ENCODE results near the gene RAPGEF2.
"Not testable (repeated sequence)": the region's sequence is repeated elsewhere in the genome, so short reads cannot be mapped to it uniquely, and the experiment has no call there.

The RAPGEF2 gene

GRCh38 chr4:159102622-159103383, at the start of gene RAPGEF2:
Gene RAPGEF2, plus strand, starts transcription at chr4:159103079. Its CDS starts 1,084 bp downstream, at chr4:159104163.
- peak; percentile 74 for DNase-seq

- DNase-seq, result no peak
Measured at GRCh38 chr4:159055833-159056232, 47.0 kb upstream of the RAPGEF2 start.

GRCh38 chr4:159060161-159060560, 42.7 kb upstream of the RAPGEF2 start:
- DNase-seq, result no peak

- DNase-seq, result no peak
Measured at GRCh38 chr4:159062381-159062780, 40.5 kb upstream of the RAPGEF2 start.

- DNase-seq, result no peak
Measured at GRCh38 chr4:159065513-159066240, 37.2 kb upstream of the RAPGEF2 start.

- DNase-seq, result not testable (repeated sequence)
Measured at GRCh38 chr4:159068139-159068538, 34.7 kb upstream of the RAPGEF2 start.

GRCh38 chr4:159069922-159070321, 33.0 kb upstream of the RAPGEF2 start:
- DNase-seq, result no peak

- no peak for DNase-seq
Measured at GRCh38 chr4:159070742-159071141, 32.1 kb upstream of the RAPGEF2 start.

- DNase-seq, result no peak
Measured at GRCh38 chr4:159071178-159071968, 31.5 kb upstream of the RAPGEF2 start.

GRCh38 chr4:159071969-159072765, 30.7 kb upstream of the RAPGEF2 start:
- no peak for DNase-seq

- no peak for DNase-seq
Measured at GRCh38 chr4:159075531-159075932, 27.3 kb upstream of the RAPGEF2 start.

GRCh38 chr4:159077018-159077417, 25.9 kb upstream of the RAPGEF2 start:
- DNase-seq, result not testable (repeated sequence)

GRCh38 chr4:159077702-159078495, 25.0 kb upstream of the RAPGEF2 start:
- no peak for DNase-seq

- DNase-seq, result no peak
Measured at GRCh38 chr4:159079074-159079473, 23.8 kb upstream of the RAPGEF2 start.

GRCh38 chr4:159086606-159087005, 16.3 kb upstream of the RAPGEF2 start:
- DNase-seq, result no peak

GRCh38 chr4:159090255-159090654, 12.6 kb upstream of the RAPGEF2 start:
- no peak for DNase-seq

GRCh38 chr4:159094156-159094555, 8.7 kb upstream of the RAPGEF2 start:
- DNase-seq, result not testable (repeated sequence)

GRCh38 chr4:159096434-159096833, 6.4 kb upstream of the RAPGEF2 start:
- DNase-seq, result no peak

GRCh38 chr4:159097144-159097543, 5.7 kb upstream of the RAPGEF2 start:
- DNase-seq, result no peak

- DNase-seq, result no peak
Measured at GRCh38 chr4:159097785-159098184, 5.1 kb upstream of the RAPGEF2 start.

- no peak for DNase-seq
Measured at GRCh38 chr4:159098482-159099127, 4.3 kb upstream of the RAPGEF2 start.

Measured in cortex of kidney (tissue), 1 donor.